Esophagus muscularis mucosa (tissue), 4 donors: ENCODE data around the gene ATCAY.

Experiments used
- CTCF ChIP-seq, 3 experiments: fragments of 200-600 bp in 2 of 3; fragments of 450-650 bp in 1 of 3; sonication (generic) in 2 of 3; IDR thresholded peaks; one replicate each; pipeline ENCODE4 v1.5.1; 2017 to 2019; ENCODE audit warnings: antibody characterized with exemption in 3 of 3, mild to moderate bottlenecking in 2 of 3, moderate library complexity in 1 of 3
- EP300 ChIP-seq: sonication (generic); formaldehyde crosslinking; IDR thresholded peaks from one replicate; pipeline ENCODE4 v1.6.1; 2017; ENCODE audit warnings: antibody characterized with exemption
- POLR2A ChIP-seq: fragments of 450-650 bp; IDR thresholded peaks from one replicate; pipeline ENCODE4 v1.6.1; 2017; ENCODE audit warnings: antibody characterized with exemption, moderate library complexity, mild to moderate bottlenecking, low read depth

DNA sequence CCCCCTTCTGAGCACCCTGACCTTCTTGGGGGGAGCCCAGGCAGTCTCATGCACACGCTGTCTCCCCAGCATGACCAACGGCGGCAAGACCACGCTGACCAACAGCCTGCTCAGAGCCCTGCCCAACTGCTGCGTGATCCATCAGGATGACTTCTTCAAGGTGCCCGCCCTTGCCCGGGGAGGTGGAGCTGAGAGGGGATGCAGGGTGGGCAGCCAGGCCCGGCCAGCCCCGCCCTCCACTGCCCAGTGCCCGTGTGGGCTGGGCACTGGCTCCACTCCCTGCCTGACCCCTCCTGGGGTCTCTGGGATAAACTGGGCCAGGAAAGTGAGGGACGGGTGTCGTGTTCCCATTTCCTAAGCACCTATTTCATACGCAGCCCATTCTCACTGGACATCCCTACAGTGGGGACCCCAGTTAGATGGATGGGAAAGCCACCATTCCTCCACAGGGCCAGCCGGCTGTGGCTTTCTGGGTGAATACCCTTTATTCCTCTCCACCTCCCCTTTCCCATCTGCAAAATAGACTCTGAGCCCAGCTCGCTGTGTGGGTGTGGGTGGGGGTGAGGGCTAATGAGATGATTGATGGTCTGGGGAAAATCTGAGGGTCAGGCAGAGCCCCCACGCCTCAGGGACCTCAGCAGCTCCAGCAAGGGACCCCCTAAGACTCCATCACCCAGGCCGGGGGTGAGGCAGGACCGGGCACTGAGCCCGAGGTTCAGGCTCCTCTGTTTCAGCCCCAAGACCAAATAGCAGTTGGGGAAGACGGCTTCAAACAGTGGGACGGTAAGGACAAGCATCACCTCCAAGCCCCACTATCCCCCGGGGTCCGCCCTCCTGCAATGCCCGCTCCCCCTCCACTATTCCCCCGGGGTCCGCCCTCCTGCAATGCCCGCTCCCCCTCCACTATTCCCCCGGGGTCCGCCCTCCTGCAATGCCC, 56.3 kb downstream of the ATCAY start:
- TF ChIP-seq CTCF (IDR thresholded peaks at IDR 0.05) (no peak), EP300 (no peak), POLR2A (no peak)
